Measurements from ENCODE around the gene RAD50.

Gene RAD50

DNA sequence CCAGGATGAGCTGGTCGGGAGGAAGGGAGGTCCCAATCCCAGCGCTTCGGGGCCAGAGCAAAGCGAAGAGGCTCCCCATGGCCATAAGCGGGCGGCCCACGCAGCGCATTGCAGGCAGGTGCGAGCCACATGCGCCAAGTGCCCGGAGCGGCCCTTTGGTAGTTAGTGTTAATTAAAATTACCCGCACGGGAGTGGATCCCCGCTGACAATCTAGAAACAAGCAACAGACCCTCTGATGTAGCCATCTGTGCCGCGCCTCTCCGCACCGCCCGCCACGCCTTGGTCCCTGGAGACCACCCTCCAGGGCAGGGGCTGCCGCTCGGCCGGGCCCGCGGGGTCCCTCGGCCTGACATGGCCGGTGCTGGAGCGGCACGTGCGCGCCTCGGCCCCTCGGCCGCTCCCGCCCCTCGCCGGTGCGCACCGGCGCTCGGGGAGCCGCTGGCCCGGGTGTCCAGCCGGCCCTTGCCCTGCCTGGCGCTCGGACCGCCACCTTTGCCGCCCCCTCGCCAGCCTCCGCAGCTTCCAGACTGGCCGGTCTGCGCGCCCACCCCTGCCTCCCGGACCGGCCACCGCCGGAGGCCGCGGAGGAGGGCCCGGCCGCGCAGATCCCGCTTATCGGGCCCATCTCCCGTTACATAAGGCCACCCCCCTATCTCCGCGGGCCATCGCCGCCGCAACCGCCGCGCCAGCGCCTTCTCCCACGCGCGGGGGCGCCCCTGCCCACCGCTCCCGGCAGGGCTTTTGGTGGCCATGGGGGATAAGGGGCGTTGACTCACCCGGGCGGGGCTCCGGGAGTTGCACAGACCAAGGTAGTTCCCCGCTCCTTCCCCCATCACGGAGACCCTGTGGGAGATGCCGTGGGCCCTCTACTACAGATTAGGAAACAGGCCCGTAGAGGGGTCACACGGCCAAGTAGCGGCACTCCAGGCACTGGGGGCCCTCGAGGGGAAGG, 99.3 kb downstream of the RAD50 start:
- Histone ChIP-seq H2BK15ac (ENCODE audit: low read length) (peak overlapping the region; percentile 75), H3K4me1 (ENCODE audit: control insufficient read depth in 2 of 2, insufficient read depth in 1 of 2, low read depth in 1 of 2, low read length in 2 of 2) (peaks cover 0 to 9% of the 10 kb centered on the region in 2 donors), H3K9ac (ENCODE audit: low read depth, low read length, poor library complexity) (no peak overlapping the region), H3K4ac (ENCODE audit: low read length) (no peak overlapping the region), H3K4me2 (ENCODE audit: insufficient read depth, low read length, poor library complexity, severe bottlenecking) (peak overlapping the region; percentile 83), H3K27me3 (ENCODE audit: control insufficient read depth in 3 of 3, insufficient read depth in 3 of 3, low read depth in 1 of 3, low read length in 3 of 3) (peaks cover 8 to 78% (median 23%) of the 10 kb centered on the region in 3 experiments), H4K8ac (ENCODE audit: low read depth, low read length) (no peak overlapping the region), H3K36me3 (replicated peaks in 1 of 2; ENCODE audit: control insufficient read depth in 2 of 2, insufficient read depth in 2 of 2, low read length in 2 of 2) (no peaks in the 10 kb centered on the region), H4K91ac (ENCODE audit: low read depth, low read length, poor library complexity) (no peak overlapping the region), H2AFZ (ENCODE audit: low read length) (peak overlapping the region; percentile 92), H3K79me1 (ENCODE audit: low read depth, low read length) (no peaks in the 10 kb centered on the region), H2BK5ac (ENCODE audit: low read length) (no peak overlapping the region), H2BK12ac (ENCODE audit: low read length) (peak overlapping the region; percentile 58), H2BK120ac (ENCODE audit: low read depth, low read length) (no peak overlapping the region), H2AK5ac (ENCODE audit: low read depth, low read length) (peak overlapping the region; percentile 47), H3K23ac (ENCODE audit: low read depth, low read length, poor library complexity) (peak overlapping the region; percentile 65), H3K14ac (ENCODE audit: low read length) (peak overlapping the region; percentile 82), H3K9me3 (replicated peaks in 1 of 2; ENCODE audit: control insufficient read depth in 2 of 2, insufficient read depth in 1 of 2, low read depth in 1 of 2, low read length in 2 of 2) (peaks cover 0 to 3% of the 10 kb centered on the region in 2 donors), H3K27ac (replicated peaks; ENCODE audit: low read length) (no peak overlapping the region), H3K18ac (ENCODE audit: low read length) (peak overlapping the region; percentile 94), H3K4me3 (ENCODE audit: low read length in 2 of 2) (peak overlapping the region; percentile 26 to 67)
- WGBS, 2 donors (ENCODE audit: extremely low coverage in 2 of 2, insufficient read length in 2 of 2, insufficient replicate concordance in 1 of 2), result no CpG with 5 or more reads among the region's 92 CpGs
- DNase-seq (ENCODE audit: low spot score), result peak; percentile 15

GRCh38 chr5:132656774-132657355, 100.1 kb downstream of the RAD50 start:
- Histone ChIP-seq H3K14ac (ENCODE audit: low read length) (no peak overlapping the region), H3K4ac (ENCODE audit: low read length) (no peak overlapping the region), H3K79me1 (ENCODE audit: low read depth, low read length) (no peaks in the 10 kb centered on the region), H3K27ac (replicated peaks; ENCODE audit: low read length) (no peak overlapping the region), H2BK120ac (ENCODE audit: low read depth, low read length) (no peak overlapping the region), H3K4me3 (ENCODE audit: low read length in 2 of 2) (peak overlapping the region in 1 of 2 donors; percentile 67), H3K9ac (ENCODE audit: low read depth, low read length, poor library complexity) (no peak overlapping the region), H2BK5ac (ENCODE audit: low read length) (no peak overlapping the region), H2BK15ac (ENCODE audit: low read length) (no peak overlapping the region), H3K27me3 (ENCODE audit: control insufficient read depth in 3 of 3, insufficient read depth in 3 of 3, low read depth in 1 of 3, low read length in 3 of 3) (peaks cover 8 to 85% (median 23%) of the 10 kb centered on the region in 3 experiments), H3K18ac (ENCODE audit: low read length) (peak overlapping the region; percentile 94), H3K9me3 (replicated peaks in 1 of 2; ENCODE audit: control insufficient read depth in 2 of 2, insufficient read depth in 1 of 2, low read depth in 1 of 2, low read length in 2 of 2) (peaks cover 0 to 3% of the 10 kb centered on the region in 2 donors), H2BK12ac (ENCODE audit: low read length) (no peak overlapping the region), H3K4me1 (ENCODE audit: control insufficient read depth in 2 of 2, insufficient read depth in 1 of 2, low read depth in 1 of 2, low read length in 2 of 2) (peaks cover 0 to 9% of the 10 kb centered on the region in 2 donors), H3K4me2 (ENCODE audit: insufficient read depth, low read length, poor library complexity, severe bottlenecking) (peak overlapping the region; percentile 83), H3K36me3 (replicated peaks in 1 of 2; ENCODE audit: control insufficient read depth in 2 of 2, insufficient read depth in 2 of 2, low read length in 2 of 2) (no peaks in the 10 kb centered on the region), H3K23ac (ENCODE audit: low read depth, low read length, poor library complexity) (peak overlapping the region; percentile 65), H2AK5ac (ENCODE audit: low read depth, low read length) (peak overlapping the region; percentile 47), H4K8ac (ENCODE audit: low read depth, low read length) (no peak overlapping the region), H4K91ac (ENCODE audit: low read depth, low read length, poor library complexity) (no peak overlapping the region), H2AFZ (ENCODE audit: low read length) (peak overlapping the region; percentile 92)
- whole genome bisulfite sequencing, 2 donors (ENCODE audit: extremely low coverage in 2 of 2, insufficient read length in 2 of 2, insufficient replicate concordance in 1 of 2), result no CpG with 5 or more reads among the region's 12 CpGs
- no peak for DNase-seq (ENCODE audit: low spot score)

DNA sequence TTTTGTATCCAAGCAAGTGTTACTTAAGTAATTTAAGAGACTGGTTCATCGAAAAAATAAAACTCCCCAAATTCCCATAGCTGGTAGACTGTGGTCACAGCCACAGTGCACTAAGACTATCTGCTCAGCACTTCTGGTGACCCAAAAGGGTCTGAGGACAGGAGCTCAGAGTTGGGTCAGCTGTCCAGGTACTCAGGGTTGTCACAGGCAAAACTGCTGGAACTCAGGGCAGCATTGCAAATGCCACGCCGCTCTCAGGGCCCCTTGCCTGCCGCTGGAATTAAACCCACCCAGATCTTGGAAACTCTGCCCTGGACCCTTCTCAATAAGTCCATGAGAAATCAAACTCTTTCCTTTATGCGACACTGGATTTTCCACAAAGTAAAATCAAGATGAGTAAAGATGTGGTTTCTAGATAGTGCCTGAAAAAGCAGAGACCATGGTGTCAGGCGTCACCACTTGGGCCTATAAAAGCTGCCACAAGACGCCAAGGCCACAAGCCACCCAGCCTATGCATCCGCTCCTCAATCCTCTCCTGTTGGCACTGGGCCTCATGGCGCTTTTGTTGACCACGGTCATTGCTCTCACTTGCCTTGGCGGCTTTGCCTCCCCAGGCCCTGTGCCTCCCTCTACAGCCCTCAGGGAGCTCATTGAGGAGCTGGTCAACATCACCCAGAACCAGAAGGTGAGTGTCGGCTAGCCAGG, 101.1 kb downstream of the RAD50 start, which contains the start of gene IL13:
Gene IL13, plus strand, starts transcription at position 498 of the 705 bp plus-strand sequence. Its CDS starts 14 bp downstream, at position 512.
- Histone ChIP-seq H4K91ac (ENCODE audit: low read depth, low read length, poor library complexity) (no peak within 1 kb of the TSS), H2BK120ac (ENCODE audit: low read depth, low read length) (no peak within 1 kb of the TSS), H3K18ac (ENCODE audit: low read length) (peak within 1 kb of the TSS; percentile 35), H3K4me2 (ENCODE audit: insufficient read depth, low read length, poor library complexity, severe bottlenecking) (no peak within 1 kb of the TSS), H2BK15ac (ENCODE audit: low read length) (peak within 1 kb of the TSS; percentile 64), H3K23ac (ENCODE audit: low read depth, low read length, poor library complexity) (peak within 1 kb of the TSS; percentile 44), H2BK5ac (ENCODE audit: low read length) (no peak within 1 kb of the TSS), H3K4me1 (ENCODE audit: control insufficient read depth in 2 of 2, insufficient read depth in 1 of 2, low read depth in 1 of 2, low read length in 2 of 2) (peaks cover 0 to 9% of the 10 kb centered on the region in 2 donors), H2BK12ac (ENCODE audit: low read length) (no peak within 1 kb of the TSS), H3K36me3 (replicated peaks in 1 of 2; ENCODE audit: control insufficient read depth in 2 of 2, insufficient read depth in 2 of 2, low read length in 2 of 2) (no peaks in the 10 kb centered on the region), H3K14ac (ENCODE audit: low read length) (no peak within 1 kb of the TSS), H2AK5ac (ENCODE audit: low read depth, low read length) (peak within 1 kb of the TSS; percentile 79), H3K4me3 (ENCODE audit: low read length in 2 of 2) (no peak within 1 kb of the TSS), H3K9ac (ENCODE audit: low read depth, low read length, poor library complexity) (no peak within 1 kb of the TSS), H3K79me1 (ENCODE audit: low read depth, low read length) (no peaks in the 10 kb centered on the region), H3K27ac (replicated peaks; ENCODE audit: low read length) (no peak within 1 kb of the TSS), H2AFZ (ENCODE audit: low read length) (no peak within 1 kb of the TSS), H3K27me3 (ENCODE audit: control insufficient read depth in 3 of 3, insufficient read depth in 3 of 3, low read depth in 1 of 3, low read length in 3 of 3) (peaks cover 8 to 95% (median 23%) of the 10 kb centered on the region in 3 experiments), H4K8ac (ENCODE audit: low read depth, low read length) (no peak within 1 kb of the TSS), H3K4ac (ENCODE audit: low read length) (no peak within 1 kb of the TSS), H3K9me3 (replicated peaks in 1 of 2; ENCODE audit: control insufficient read depth in 2 of 2, insufficient read depth in 1 of 2, low read depth in 1 of 2, low read length in 2 of 2) (peaks cover 0 to 3% of the 10 kb centered on the region in 2 donors)
- WGBS, 2 donors (ENCODE audit: extremely low coverage in 2 of 2, insufficient read length in 2 of 2, insufficient replicate concordance in 1 of 2), result no CpG with 5 or more reads among the region's 12 CpGs
- no peak for DNase-seq (ENCODE audit: low spot score)
